ENCODE results near the gene SIK2.
A peak's percentile ranks its signal among the peaks of the same experiment; 100 is the strongest.

The SIK2 gene

GRCh38 chr11:111582881-111583280 lies 19.4 kb upstream of the SIK2 start:
- no peak for DNase-seq

- DNase-seq: no peak
These were observed 16.9 kb upstream of the SIK2 start for GRCh38 chr11:111585371-111585770.

DNA sequence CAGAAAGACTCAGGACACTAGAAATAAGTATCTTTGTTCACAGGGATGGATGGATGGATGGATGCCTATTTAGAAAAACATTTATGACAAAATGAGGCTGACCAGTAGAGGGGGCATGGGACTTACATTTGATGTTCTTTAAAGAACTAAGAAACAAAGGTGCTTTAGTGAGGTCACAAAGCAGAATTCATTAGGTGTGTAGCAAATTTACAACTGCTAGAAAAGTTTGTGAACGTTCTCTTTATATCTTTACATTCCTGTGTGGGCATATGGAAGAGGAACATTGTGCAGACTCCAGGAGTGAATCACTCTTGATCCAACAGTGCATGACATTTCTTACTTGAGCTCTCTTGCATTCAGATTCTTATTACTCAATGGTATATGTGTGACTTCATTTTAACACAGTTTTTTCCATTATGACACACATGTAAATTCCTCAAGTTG lies 15.8 kb upstream of the SIK2 start:
- peak; percentile 28 for DNase-seq

DNA sequence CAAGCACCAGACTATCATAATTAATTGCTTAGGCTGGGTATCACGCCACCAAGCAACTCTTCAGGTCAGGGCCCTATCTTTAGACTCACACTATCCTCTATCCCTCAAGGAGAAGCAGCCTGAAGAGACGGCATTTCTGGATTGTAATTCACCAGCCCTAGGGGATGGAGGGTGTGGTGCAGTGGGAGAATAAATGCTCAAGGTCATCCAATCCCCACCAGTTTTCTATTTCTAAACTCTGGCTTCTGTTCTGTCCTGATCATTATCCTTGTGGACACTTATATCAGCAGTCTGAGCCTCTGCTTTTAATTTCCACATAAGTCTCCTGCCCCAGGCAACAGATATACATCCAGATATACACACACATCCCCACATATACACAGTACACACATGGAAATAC lies 13.1 kb upstream of the SIK2 start:
- no peak for DNase-seq

GRCh38 chr11:111589886-111590499 lies 12.3 kb upstream of the SIK2 start:
- DNase-seq: no peak

- no peak for DNase-seq
These were observed 10.9 kb upstream of the SIK2 start for GRCh38 chr11:111591187-111591960.

- DNase-seq: no peak
These were observed 9.8 kb upstream of the SIK2 start for GRCh38 chr11:111592491-111592890.

- no peak for DNase-seq
These were observed 5.9 kb upstream of the SIK2 start for GRCh38 chr11:111596319-111596718.

GRCh38 chr11:111598148-111598547 lies 4.1 kb upstream of the SIK2 start:
- DNase-seq: no peak

GRCh38 chr11:111598559-111598958 lies 3.7 kb upstream of the SIK2 start:
- no peak for DNase-seq

DNA sequence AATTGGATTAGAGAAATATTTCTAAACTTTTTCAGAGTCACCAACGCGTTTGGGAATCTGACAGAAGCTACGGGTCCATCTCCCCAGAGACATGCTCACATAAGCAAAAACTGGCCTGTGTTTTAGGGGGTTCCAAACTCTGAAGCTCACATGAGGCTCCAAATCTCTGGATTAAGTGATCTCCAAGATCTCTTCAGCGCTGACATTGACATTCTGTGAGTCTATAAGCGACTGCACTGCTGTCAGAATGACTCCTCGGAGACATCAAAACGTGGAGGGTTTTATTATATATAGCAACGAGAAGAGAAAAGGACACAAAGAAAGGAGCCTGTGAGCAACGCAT lies 642 bp upstream of the SIK2 start:
- no peak for DNase-seq

DNA sequence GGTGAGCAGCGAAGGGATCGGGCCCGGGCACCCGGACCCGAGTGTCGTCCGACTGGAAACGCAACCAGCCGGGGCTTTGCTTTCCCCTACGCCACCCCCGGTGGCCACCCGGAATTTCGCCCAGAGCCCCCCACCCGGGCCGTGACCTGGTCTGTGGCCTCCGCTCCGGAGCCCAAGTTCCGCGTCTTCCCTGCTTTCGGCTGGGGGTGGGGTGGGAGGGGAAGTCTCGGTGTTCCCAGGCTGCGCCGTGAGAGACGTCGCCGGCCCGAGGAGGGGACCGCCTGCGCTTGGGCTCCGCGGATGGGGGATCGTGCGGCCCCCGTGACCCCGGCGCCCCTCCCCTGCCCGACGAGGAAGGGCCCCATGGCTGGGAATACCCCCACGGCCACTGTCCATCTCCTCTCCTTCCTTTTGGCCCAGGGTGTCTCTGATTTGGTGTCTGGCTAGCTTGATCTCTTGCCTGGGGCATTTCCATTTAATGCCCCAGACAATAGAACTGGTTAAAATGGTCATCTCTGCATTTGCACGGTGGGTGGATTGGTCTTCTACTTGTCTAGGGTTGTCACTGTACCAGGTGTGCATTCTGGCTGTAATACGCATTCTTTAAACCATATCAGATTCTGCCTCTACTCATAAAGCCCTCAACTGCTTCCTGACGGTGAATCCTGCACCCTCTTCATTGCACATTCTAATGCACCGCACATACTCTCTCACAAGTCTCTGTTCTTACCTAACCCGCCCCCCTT lies 789 bp downstream of the SIK2 start:
- DNase-seq: no peak

GRCh38 chr11:111603611-111604130 lies 1.4 kb downstream of the SIK2 start:
- DNase-seq: no peak

GRCh38 chr11:111604392-111605009 lies 2.3 kb downstream of the SIK2 start:
- peak; percentile 47 for DNase-seq

- no peak for DNase-seq
These were observed 3.4 kb downstream of the SIK2 start for GRCh38 chr11:111605681-111606080.

DNA sequence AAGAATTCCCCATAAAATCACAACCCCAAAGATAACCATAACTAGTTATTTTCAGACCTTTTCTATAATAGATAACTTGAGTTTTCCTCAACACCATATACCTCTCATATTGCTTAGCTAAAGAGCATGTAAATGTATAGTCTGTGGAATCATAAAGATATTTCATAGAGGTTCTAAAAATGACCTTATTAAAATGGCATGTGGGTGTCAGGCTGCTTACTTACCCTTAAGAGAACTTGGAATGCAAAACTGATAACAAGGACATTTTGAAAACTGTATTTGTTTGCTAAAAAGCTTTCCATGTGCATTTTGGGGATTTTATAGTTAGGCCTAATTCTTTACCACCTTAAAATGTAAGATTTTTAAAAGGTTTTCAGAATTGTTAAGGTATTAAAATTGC lies 4.7 kb downstream of the SIK2 start:
- DNase-seq: no peak

DNA sequence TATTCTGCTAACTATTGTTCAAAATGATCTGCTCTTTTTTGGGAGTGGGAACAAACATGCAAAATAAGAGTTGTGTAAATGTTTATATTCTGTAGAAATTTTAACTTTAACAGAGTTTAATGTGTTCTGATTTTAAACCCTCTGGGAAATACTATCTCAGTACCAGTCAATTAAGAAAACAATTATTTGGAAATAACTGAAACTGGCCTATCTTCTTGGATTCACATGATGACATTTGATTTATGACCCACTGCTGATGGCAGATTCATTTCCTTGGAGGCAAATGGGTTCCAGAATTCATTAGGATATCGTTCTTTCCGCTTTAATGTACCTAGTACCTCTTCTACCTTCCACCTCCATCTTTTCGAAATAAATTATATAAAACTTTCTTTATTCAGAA lies 5.5 kb downstream of the SIK2 start:
- DNase-seq: no peak

DNA sequence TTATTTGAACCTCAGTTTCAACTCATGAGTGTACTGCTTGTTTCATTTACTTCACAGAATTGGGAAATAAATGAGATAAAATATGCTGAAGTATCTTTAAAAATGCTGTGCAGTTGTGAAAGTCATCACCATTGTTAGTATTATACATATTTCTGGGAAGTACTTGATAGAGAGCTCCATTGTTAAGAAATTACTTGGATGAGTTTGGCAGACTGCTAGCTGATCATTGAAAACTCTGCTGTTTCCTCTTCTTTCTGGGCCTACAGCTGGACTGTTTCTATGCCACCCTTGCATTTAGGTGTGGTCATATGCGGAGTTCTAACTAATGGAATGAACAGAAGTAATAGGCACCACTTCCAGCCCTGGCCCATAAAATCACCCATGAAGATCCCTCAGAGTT lies 10.0 kb downstream of the SIK2 start:
- DNase-seq: no peak

- DNase-seq: no peak
These were observed 15.0 kb downstream of the SIK2 start for GRCh38 chr11:111617286-111617685.

DNA sequence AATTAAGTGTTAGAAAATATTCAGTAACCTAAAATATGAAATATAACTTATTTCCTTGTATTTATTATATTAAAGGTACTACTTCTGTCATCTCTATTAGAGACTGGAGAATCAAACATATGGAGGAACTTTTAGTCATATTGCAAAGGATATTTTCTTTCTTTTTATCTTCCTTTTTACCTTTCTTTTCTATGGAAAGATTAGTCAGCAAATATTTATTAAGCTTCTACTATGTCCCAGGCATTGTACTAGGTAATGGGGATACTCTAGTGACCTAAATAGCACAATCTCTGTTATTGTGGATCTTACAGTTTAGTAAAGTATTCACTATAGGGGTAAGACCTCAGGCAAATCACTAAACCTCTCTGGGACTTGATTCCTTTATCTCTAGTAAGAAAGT lies 18.3 kb downstream of the SIK2 start:
- DNase-seq: no peak

DNA sequence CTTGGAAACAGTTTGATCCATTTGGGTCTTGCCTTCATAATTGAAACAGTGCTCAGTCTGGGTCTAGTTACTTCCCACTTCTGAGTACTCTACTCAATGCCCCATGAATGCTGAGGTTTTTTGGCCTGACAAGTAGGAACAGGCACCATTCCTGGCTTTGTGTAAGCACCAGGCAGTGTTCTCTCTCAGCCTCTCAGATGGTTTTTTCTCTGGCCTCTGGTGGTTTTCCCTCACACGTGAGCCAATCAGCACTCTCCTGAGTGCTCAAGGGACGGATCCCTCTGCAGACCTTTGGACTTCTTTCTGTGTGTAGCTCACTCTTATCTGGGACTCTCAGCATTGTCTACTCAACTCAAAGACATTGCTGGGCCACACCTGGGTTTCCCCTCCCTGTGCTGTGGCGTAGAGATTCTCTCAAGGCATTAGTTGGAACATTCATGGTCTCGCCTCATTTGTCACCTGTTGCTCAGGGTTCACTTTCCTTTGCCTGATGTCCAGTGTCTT lies 21.3 kb downstream of the SIK2 start:
- no peak for DNase-seq

DNA sequence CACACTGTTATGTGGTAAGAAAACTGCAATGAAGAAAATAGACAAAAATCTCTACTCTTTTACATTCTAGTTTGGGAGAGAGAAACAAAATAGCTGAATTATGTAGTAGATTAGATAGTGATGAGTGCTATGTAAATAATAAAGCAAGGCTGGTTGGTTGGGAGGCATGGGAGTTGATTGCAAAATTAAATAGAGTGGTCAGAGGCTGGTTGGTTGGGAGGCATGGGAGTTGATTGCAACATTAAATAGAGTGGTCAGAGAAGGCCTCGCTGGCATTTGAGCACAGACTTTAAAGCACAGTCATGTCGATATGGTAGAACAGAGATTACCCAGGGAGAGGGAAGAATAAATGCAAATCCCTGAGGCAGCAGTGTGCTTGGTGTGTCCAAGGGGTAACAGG lies 22.4 kb downstream of the SIK2 start:
- DNase-seq: no peak

DNA sequence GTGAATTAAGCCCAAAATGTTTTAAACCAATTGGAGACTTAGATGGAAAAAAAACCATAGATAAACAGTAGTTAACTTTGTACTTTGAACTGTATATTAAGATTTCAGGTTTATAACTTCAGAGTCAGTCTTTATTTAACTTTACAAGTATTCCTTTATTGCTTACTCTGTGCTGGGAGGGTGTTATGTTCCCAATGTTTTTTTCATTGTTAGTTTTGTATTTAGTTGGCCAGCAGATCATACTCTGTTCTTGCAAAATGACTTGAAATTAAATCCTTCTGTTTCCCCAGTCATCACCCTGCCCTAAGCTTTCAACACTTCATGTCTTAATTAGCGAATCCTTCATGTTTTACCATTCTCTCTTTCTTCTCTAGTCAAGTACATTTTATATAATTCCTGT lies 25.3 kb downstream of the SIK2 start:
- DNase-seq: no peak
